GM12873 (cell line): ENCODE data around the gene KIDINS220.

Source experiments
- CTCF ChIP-seq: IDR thresholded peaks from 2 replicates; pipeline ENCODE4 v1.5.1; 2012; ENCODE audit warnings: low read depth, mild to moderate bottlenecking, moderate library complexity, low read length, control low read depth; ENCODE audit not compliant: insufficient read depth; ENCODE audit errors: missing control alignments

Gene KIDINS220

GRCh38 chr2:8693157-8693821, 144.1 kb downstream of the KIDINS220 start:
- peak; percentile 72 for TF ChIP-seq CTCF

- no peak for TF ChIP-seq CTCF
These were observed 144.6 kb downstream of the KIDINS220 start for GRCh38 chr2:8692783-8693156.

GRCh38 chr2:8691859-8692437, 145.5 kb downstream of the KIDINS220 start:
- TF ChIP-seq CTCF = no peak

- TF ChIP-seq CTCF = peak; percentile 90
These were observed 151.6 kb downstream of the KIDINS220 start for GRCh38 chr2:8685697-8686358.

GRCh38 chr2:8684878-8685696, 152.3 kb downstream of the KIDINS220 start:
- no peak for TF ChIP-seq CTCF

- no peak for TF ChIP-seq CTCF
These were observed 152.9 kb downstream of the KIDINS220 start for GRCh38 chr2:8684540-8684877.
